GM19025 (cell line): ENCODE results near the gene GSC2.

ENCODE experiments used
- ATAC-seq: cut with Tn5 transposase; IDR thresholded peaks from one replicate; pipeline ENCODE4 v1.9.1; 2021; ENCODE audit warnings: mild to moderate bottlenecking, low read depth, moderate library complexity; ENCODE audit not compliant: unreplicated experiment

The GSC2 gene, protein sequence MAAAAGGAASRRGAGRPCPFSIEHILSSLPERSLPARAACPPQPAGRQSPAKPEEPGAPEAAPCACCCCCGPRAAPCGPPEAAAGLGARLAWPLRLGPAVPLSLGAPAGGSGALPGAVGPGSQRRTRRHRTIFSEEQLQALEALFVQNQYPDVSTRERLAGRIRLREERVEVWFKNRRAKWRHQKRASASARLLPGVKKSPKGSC

DNA sequence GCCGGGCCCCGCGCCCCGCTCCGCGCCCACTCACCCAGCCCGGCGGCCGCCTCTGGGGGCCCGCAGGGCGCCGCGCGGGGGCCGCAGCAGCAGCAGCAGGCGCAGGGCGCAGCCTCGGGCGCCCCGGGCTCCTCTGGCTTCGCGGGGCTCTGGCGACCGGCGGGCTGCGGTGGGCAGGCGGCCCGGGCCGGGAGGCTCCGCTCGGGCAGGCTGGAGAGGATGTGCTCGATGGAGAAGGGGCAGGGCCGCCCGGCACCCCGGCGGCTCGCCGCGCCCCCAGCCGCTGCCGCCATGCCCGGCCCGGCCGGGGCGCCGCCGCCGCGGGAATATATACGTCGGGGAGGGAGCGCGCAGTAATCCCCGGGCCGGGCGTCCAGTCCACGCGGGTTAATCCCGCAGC lies at the start of gene GSC2:
GSC2 (minus strand) TSS at position 302 of the 400 bp plus-strand sequence; CDS start at position 293, 9 bp downstream.
- no peak for ATAC-seq

DNA sequence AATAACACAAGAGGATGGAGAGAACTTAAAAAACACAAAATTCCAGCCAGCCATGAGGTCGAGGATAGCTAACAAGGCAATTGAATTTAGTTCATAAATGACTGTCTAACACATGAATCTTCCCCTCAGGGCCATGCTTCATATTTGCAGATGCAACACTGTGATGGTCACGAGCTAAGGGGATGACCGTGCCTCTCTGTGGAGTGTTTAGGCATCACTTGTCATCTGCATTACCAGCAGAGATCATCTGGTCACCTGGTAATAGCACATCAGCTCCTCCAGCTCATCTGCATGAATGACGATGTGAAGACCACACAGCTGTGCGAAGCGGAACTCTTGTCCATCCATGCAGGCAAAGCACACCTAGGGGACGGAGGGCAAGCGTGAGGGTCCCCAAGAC lies 49.4 kb upstream of the GSC2 start:
- no peak for ATAC-seq

DNA sequence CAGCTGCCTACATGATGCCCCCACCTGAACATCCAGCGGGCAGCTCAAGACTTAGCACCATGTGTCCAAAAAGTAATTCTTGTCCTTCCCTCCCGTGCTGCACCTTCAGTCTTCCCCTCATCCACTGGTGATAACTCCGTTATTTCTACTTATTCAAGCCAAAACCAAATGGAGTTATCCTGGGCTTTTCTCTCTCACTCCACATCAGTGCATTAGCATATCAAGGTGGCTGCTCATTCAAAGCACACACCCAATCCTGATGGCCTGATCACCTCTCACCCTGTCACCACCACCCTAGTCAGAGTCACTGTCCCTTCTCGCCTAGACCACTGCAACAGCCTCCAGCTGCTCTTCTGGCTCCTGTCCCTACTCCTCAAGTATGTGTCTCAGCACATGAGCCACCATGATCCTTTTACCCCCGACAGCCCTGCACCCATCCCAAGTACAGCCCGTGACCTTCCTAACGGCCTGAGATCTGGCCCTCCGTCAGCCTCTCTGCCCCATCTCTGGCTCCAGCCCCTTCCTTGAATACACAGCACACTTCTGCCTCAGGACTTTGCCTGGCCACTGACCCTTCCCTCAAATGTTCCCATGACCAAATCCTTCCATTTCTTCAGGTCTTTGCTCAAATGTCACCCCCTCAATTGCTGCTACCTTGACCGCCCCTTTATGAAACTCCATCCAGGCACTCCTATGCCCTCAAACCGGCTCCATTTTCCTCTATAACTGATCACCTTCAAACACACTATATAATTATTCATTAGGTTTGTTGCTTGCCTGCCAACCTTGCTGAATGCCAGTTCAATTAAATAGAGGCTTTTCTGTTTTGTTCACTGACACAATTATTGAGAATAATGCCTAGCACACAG lies 48.1 kb upstream of the GSC2 start:
- no peak for ATAC-seq

DNA sequence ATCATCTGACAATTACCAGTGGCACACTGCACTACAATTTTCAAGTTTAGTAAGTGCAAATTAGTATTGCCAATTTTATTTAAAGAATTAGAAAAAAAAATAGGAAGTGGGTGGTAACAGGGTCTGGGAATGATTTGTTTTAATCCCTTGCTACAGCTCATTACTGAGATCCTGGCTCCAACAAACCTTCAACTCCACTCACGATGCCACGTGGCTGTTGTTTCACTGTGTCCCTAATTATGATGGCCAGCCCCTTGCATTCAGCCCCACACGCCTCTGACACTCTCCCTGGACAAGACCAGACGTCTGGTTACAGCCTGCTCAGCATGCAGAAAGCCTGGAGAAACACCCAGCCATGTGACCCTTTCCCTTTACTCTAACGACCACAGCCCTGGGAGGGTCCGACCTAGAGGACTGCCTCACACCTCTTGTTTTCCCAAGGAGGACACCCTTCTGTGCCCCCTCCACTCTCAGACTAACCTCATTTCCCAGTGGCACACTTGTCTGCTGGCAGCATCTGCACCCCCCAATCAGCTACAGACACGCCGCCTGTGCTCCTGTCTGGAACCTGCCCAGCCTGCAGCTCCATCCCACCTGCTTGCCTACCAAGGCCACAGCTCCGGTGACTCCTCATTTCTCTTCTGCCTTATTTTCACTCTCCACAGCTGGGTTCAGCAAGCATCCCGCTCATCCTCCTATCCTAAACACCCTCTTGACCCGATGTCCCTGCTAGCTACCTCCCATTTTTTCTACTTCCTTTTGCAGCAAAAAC lies 46.9 kb upstream of the GSC2 start:
- ATAC-seq = no peak

DNA sequence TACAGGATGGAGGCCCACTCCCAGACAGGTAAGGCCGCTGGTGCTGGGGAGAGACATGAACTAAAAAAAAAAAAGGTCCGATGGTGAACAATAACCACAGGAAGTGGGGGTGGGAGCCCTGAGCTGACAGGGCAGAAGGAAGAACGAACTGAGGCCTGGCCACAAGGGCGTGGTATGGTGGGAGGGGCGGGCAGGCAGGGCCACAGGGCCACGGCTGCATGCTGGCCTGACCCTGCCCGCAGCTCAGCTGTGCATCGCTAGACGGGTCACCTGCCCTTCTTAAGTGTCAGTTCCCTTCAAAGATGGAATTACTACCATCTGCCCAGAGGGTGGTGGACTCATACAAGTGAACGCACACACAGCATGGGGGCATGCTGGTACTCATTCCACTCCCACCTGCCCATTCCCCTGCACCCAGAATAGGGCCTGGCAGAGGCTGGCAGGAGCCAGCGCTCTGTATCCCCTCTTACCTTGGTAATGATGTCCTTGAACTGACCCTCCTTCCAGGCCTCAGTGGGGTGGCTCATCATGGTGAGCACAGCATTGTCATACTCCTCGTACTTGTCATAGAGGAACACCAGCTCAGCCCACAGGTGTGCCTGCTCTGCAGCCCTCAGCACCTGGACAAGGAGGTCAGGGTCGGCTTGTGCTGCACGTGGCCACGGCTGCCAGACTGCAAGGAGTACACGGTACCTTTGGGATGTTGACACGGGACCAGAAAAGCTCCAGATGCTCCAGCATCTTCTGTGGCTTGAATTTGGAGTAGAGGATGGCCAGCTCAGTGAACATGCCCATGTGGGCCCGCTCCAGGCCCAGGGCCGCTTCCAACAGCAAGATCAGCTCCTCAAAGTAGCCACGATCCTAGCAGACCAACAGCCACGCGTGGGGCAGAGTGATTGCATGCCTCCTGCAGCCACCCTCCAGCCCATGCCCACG lies 46.0 kb upstream of the GSC2 start:
- ATAC-seq = no peak

DNA sequence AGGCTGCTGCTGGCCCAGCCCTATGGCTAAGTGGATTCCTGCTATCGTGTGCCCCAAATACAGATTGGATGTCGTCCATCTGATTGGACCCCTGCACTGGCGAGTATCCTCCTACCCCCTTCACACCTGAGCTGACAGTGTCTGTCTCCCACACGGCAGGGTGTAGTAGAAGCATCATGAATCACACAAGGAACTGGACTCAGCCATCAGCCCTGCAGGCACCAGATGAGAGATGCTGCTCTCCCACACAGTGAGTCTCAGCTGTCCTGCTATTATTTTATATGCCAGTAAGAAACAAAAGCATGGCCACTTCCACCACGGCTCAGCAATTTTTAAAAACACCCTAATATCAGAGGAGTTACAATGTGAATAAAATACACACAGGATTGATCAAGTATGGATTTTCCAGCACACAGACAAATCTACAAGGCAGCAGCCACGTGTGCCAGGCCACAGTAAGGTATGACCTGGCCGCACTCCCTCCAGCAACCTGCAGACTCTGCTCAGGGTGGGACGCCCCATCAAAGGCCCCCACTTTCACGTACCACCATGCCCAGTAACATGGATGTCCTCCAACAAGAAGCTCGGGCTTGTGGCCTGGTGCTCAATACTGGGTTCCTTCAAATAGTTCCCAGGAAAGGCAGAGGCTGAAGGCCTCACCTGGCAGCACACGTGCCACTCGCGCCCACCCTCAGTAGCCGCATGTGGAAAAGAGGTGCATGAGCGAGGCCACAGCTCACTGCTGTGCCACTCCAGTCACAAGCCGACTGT lies 44.9 kb upstream of the GSC2 start:
- ATAC-seq = no peak

DNA sequence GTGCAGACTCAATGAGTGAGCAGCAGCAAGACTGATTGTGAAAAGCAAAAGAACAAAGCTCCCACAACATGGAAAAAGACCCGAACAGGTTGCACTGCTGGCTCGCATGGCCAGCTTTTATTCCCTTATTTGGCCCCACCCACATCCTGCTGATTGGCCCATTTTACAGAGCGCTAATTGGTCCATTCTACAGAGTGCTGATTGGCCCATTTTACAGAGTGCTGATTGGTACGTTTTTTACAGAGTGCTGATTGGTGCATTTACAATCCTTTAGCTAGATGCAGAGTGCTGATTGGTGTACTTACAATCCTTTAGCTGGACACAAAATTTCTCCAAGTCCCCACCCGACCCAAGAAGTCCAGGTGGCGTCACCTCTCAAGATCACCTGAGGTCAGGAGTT lies 43.8 kb upstream of the GSC2 start:
- ATAC-seq = no peak

DNA sequence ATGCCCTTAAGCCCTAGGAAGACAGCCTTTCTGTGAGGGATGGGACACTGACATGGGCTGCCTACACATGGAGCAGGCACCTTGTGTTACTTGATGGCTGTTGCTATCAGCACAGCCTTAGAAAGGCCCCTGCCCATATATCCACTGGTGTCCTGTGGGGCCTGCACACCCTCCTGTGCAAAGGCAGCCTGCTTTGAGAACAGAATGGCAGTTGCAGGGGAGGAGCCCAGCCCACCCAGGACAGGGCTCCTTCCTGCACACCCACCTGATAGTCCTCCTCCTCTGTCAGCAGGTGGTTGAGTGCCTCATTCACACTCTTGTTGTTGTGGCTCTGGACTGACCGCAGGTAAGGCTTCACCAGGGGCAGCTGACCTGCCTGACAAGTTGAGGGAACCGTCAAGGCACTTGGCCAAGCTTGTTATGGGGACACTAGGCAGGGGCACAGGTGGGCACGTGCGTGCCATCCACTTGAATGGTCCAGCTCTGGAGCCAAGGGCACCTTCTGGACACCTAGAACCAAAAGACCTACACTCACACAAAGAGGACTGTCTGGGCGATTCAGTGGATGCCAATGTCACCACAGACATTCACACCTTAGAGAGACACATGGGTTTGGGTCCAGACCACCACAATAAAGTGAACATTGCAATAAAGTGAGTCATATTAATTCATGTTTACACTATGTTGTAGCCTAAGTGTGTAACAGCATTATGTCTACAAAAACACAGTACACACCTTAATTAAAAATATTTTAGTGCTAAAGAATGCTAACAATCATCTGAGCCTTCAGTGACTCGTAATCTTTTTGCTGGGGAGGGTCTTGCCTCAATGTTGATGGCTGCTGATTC lies 37.8 kb upstream of the GSC2 start:
- no peak for ATAC-seq

DNA sequence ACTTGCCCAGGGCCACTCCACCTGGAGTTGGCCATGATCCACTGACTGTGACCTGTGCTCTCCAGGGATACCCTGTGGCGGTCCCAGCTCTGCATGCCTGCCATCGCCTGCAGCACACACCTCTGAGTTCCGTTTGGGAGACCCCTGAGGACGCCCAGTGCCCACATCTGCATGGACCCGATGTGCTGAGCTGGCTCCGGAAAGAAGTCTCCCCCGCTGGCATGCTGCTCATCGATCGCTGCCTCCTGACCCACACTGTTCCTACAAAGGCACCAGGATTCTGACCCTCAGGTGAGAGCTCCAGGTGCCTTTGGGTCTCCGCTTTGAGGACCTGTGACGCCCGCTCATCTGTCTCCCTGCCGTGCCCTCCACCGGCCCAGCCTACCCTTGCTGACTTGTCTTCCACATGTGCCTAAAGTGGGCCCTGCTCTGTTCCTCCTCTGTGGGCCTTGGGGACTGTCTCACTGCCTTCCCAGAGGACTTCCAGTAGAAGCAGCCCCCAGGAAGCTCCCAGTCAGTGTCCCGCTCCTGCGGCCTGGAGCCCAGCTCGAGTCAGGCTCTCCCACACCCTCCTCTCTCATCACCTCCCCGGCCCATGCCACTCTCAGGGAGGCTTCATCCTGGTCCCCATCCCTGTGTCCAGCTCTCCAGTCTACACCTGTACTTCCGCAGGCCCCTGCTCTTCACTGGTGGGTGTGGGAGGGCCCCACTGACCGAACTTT lies 34.3 kb upstream of the GSC2 start:
- no peak for ATAC-seq

DNA sequence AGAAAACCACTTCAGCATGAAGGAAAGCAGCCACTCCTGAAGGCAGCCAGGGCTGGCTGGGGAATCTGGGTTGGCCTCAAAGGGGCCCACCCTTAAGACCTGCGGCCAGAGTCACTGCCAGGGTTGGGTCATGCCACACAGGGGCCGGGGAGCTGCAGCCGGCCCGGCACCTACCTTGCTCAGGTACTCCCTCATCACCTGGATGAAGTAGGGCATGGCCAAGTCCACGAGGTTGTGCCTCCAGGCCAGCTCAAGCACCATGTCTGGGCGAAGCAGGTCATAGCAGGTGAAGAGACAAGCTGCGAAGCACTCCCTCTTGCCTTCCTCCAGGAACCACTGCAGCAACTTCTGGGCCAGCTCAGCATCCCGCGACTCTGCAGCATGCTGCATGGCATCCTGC lies 33.1 kb upstream of the GSC2 start:
- ATAC-seq = no peak

DNA sequence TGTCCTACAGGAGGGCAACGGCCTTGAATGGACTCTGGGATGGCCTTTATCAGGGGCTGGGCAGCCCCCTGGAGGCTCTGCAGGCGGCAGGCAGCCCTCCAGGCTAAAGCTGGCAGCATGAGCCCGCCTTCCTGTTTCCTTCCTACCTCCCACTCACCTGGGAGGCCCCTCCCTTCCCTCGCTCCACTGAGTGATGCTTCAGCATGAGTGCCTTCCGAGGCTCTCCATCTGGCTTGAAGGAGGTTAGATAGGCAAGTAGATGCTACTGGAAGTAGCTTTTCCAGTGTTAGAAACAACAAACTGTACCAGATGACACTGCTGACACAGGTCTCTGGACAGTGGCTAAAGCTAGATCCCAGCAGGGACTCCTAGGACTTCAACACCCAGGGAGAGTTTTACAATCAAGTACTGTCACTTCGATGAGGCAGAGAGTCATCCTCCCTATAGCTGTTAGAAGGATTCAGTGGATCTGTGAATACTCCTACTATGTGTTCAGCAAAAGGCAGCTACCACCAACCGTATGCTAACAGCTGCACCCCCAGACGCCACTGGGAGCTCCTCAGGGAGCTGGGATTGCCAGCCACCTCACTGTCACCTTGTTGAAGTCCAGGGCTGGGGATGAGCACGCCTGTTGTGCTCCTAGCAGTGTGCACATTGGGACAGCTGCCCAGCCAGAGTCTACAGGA lies 32.5 kb upstream of the GSC2 start:
- no peak for ATAC-seq

DNA sequence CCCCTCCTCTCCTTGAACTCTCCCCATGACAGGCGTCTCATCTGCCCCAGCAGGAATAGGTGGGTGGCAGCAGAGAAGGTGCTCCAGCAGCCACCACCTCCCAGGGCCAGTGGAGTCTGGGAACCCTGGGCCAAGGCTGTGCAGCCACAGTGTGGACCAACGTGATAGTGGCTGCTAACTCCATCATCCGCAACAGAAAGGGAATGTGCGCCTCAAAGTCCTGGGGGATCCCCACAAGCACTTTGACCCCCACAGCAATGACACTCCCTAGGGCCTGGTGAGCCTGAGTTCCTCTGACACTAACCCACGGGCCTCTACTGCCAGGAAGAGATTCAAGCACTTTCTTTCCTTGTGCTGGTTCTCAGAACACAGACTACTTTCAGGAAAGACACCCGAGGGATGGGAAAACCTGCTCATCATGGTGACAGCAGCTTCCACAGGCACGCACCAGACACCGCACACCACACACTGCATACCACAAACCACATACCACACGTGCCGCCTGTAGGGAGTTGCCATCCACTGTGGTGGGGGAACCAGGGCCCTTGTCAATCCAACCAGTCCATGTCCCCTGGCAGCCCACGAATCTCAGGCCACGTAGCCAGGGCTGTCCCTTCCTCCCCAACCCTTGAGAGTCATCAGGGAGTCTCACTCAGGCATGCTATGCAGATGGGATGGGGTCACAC lies 31.8 kb upstream of the GSC2 start:
- no peak for ATAC-seq

DNA sequence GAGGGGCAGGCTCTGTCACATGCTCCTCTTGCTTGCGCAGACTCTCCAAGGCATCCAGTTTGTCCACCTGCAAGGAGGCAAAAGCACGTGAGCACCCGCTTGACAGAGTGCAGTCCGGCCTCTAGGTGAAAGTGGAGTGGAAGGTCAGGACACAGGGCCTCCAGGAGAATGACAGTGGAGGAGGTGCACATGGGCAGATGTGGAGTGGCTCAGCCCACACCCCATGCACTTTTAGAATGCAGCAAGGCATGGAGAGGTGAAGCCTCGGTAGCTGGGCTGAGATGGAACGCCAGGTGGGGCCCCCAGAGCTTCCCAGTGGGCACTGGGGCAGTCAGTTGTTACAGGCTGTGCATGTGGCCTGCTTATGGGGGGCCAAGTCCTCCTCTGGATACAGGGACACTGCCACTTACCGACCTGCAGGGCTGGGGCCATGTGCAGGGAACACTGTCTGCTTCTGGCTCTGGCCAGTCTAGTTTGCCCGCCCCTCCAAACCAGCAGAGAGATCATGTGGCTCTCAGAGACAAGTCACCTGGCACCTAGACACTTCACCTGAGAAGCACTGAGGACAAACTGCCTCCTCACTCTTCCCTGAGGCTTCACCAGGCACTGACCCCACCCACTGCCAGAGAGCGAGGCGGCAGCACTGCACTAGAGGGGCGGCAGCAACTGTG lies 30.8 kb upstream of the GSC2 start:
- no peak for ATAC-seq

DNA sequence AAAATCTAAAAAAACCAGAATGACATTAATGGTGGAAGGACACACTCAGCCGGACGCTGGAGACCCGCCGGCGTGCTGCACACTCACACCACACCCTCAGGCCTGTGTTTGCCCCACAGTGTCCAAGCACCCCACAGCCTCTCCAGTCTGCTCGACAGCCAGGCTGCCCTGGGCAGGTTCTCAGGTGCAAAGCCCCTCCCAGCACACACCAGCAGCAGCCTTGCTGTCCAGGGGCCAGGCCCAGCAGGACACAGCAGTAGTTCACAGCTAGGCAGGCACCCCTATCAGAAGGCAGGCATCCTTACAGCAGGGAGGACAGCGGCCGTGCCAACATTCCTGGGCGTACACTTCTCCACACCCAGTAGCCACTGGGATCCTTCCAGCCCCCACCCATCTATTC lies 30.1 kb upstream of the GSC2 start:
- no peak for ATAC-seq

DNA sequence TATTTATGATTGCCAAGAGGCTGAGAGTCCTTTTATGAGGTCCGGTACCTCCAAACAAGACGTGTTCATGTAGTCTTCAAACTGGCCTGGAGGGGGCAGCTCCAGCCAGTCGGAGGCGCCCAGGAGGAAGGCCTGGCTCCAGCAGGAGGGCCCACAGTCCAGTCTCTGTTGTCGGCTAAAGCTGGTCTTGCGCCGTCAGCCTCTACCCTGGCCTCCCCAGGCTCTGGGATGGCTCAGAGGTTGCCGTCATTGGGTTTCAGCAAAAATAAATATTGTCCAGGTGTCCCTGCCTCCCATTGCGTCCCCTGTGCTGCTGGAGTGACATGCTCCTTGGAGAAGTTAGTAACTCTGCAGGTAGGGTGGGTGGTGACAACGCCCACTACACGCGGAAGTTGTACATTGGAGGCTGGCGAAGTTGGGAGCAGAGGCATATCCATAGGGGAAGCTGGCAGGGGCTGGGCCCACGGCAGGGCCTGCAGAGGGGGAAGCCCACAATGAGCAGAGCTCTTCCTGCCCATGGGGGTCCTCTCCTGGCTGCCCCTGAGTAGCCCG lies 29.5 kb upstream of the GSC2 start:
- no peak for ATAC-seq
